ENCODE results near the gene PBX3.

DNA sequence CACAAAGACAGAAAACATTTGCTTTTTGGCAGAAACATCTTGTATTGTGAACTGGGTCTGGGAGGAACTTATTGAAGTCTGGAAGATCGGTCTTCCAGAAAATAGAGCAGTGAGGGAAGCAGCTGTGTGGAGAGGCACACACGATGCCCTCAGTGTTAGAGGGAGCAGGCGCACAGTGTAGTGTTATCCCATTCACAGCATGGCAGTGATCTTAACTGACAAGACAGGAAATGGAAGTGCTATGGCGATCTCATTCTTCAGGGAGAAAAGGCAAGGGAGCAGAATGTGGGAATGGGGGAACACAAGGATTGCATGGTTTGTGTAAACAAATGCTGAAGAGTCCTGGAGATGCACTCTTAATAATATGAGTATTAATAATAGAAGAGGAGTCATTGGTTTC is 161.0 kb downstream of the PBX3 start:
- TF ChIP-seq, protein P1, sequence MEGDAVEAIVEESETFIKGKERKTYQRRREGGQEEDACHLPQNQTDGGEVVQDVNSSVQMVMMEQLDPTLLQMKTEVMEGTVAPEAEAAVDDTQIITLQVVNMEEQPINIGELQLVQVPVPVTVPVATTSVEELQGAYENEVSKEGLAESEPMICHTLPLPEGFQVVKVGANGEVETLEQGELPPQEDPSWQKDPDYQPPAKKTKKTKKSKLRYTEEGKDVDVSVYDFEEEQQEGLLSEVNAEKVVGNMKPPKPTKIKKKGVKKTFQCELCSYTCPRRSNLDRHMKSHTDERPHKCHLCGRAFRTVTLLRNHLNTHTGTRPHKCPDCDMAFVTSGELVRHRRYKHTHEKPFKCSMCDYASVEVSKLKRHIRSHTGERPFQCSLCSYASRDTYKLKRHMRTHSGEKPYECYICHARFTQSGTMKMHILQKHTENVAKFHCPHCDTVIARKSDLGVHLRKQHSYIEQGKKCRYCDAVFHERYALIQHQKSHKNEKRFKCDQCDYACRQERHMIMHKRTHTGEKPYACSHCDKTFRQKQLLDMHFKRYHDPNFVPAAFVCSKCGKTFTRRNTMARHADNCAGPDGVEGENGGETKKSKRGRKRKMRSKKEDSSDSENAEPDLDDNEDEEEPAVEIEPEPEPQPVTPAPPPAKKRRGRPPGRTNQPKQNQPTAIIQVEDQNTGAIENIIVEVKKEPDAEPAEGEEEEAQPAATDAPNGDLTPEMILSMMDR (conservative IDR thresholded peaks at IDR 0.05; ENCODE audit: low read depth, low read length) = no peak
- no peak for TF ChIP-seq EZH2 (IDR thresholded peaks at IDR 0.05; ENCODE audit: borderline replicate concordance, low read depth, low read length, poor library complexity, severe bottlenecking)
